GM21515 (cell line): ENCODE measurements around the gene UBXN6.

ENCODE experiments used
- ATAC-seq: cut with Tn5 transposase; IDR thresholded peaks from one replicate; pipeline ENCODE4 v1.9.1; 2021; ENCODE audit not compliant: unreplicated experiment

UBXN6 gene

DNA sequence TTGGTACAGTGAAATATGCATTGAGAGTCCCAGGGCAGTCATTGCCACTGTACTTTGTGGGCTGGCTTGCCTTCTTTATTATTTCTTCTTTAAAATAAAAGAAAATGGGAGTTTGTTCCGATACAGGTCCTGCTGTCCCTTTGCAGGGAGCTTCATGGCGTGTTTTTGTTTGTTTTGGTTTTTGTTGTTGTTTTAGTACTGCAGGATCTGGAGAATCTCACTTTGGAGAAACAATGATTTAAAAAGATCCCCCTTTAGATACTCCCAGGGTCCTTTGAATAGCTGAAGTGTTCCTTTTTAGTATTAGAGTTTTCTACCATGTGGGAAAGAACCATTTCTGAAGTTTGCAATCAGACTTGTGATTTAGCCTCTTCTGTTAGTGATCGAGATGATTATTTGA, 44.0 kb downstream of the UBXN6 start:
- no peak for ATAC-seq

DNA sequence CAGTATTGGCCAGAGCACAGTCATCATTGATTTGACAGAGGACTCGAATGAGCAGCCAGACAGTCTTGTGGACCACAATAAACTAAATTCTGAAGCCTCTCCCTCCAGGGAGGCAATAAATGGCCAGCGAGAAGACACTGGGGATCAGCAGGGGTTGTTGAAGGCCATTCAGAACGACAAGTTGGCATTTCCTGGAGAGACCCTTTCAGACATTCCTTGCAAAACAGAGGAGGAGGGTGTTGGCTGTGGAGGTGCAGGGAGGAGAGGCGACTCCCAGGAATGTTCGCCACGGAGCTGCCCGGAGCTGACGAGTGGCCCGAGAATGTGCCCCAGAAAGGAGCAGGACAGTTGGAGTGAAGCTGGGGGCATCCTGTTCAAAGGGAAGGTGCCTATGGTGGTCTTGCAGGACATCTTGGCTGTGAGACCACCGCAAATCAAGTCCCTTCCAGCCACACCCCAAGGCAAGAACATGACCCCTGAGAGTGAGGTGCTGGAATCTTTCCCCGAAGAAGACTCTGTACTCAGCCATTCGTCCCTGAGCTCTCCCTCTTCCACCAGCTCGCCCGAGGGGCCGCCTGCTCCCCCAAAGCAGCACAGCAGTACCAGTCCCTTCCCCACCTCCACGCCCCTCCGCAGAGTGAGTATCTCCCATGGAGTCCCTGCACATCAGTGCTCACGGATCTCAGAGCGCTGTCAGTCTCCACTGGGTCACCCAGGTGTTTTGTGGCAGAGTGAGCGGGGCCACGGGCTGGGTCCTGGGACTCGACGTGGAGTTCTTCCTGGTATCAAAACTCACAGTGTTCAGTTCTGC, 48.3 kb downstream of the UBXN6 start:
- ATAC-seq: no peak

DNA sequence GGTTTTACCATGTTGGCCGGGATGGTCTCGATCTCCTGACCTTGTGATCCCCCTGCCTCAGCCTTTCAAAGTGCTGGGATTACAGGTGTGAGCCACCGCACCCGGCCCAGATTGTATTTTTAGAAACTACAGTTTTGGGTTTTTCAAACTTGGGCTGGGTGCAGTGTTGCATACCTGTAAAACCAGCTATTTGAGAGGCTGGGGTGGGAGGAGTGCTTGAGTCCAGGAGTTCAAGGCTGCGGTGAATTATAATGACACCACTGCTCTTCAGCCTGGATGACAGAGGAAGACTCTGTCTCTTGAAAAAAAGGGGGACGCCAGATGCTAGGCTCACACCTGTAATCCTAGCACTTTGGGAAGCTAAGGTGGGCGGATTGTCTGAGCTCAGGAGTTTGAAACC, 51.0 kb downstream of the UBXN6 start:
- no peak for ATAC-seq

DNA sequence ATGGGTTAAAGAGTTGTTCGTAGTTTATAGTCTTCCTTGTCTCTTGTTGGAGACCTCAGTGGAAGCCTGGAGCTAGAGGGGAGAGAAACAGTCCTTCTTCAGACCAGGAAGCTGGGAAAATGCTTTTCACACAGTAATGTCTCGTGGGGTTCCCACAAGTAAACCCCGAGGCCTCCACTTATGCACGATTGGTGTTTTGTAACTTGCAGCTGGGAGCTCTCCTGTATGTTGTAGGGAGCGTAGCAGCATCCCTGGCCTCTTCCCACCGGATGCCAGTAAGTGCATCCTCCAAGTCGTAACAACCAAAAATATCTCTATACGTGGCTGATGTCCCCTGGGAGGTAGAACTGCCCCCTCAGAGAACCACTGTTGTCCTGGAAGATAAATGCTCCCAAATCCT, 51.6 kb downstream of the UBXN6 start:
- no peak for ATAC-seq

DNA sequence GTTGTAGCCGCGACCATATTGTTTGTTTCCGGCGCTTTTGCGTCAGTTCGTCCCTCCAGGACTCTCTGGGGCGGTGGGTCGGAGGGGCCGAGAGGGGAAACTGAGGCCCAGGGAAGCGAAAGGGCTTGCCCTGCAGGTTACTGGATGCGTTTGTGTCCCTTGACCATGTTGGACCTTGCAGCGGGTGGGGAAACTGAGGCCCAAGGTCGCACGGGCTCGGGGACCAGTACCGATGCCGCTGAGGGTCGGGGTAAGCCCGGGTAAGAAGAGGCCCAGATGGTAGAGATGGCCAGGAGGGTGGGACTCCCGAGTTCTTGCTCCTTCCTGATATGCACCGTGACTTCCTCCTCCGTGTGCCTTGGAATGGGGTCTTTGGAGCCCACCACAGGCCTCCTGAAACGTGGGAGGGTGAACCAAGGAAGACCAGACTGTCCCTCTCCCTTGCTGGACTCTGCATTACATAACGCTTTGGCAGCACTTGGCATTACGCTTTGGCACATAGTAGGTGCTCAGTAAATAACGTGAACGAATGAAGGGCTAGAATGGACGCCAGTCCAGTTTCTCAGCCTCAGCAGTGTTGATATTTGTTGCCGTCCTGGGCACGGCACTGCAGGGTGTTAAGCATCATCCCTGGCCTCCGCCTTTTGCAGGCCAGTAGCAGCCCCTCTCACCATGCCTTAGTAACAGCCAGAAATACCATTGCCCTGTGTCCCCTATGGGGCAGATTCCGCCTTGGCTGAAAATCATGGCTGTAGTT, 54.4 kb downstream of the UBXN6 start:
- no peak for ATAC-seq

DNA sequence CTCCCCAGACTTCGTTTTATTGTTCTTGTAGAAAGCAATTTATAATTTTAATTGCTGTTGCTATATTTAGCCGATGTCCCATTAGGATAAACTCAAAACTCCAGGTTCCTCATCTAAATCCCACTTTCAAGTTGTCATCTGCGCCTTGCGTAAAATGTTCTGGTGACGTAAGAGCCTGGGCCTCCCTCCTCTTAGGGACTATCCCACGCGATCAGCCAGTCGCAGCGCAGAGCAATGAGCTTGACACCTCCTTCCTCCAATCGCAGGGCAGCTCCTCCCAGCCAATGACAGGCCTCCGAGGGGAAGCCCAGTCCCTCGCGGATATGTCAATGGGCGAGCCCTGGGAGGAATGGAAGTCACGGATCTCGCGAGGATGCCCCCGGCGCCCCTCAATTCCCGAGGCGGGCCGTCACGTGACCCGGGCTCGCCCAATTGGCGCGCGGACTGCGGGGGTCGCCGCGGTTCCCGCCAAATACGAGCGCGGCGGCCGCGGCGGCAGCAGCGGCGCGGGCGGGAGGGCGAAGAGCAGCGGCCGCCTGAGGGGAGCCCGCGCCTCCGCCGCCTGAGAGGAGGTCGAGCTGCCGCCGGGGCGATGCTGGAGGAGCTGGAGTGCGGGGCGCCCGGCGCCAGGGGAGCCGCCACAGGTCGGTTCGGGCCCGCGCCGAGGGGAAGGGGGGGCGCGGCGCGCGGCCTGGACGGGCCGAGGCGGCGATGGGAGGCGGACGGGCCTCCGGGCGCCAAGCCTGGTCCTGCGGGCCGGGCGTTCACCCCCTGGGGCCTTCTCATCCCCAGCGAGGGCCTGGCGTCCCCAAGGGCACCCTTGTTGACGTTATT, 55.2 kb downstream of the UBXN6 start, which contains the start of gene CHAF1A:
Gene CHAF1A (plus strand): TSS at position 470 of the 834 bp plus-strand sequence. CDS start 123 bp downstream, at position 593.
- peak; percentile 82 for ATAC-seq

DNA sequence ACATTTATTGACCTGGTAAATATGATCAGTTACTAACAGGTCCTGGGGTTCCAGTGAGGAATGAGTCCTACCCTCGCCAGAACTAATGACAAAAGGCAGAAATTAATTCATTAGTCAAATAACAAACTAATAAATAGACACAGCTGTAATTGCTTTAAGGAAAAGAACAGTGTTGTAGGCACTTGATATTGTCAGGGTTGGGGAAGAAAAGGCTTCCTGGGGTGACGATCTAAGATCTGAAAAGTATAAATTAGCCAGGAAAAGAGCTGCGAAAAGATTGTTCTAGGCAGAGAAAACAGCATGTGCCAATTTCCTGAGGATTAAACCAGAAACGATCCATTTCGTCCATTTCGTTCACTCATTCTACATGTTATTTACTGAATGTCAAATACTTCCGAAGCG, 55.8 kb downstream of the UBXN6 start:
- ATAC-seq: no peak

DNA sequence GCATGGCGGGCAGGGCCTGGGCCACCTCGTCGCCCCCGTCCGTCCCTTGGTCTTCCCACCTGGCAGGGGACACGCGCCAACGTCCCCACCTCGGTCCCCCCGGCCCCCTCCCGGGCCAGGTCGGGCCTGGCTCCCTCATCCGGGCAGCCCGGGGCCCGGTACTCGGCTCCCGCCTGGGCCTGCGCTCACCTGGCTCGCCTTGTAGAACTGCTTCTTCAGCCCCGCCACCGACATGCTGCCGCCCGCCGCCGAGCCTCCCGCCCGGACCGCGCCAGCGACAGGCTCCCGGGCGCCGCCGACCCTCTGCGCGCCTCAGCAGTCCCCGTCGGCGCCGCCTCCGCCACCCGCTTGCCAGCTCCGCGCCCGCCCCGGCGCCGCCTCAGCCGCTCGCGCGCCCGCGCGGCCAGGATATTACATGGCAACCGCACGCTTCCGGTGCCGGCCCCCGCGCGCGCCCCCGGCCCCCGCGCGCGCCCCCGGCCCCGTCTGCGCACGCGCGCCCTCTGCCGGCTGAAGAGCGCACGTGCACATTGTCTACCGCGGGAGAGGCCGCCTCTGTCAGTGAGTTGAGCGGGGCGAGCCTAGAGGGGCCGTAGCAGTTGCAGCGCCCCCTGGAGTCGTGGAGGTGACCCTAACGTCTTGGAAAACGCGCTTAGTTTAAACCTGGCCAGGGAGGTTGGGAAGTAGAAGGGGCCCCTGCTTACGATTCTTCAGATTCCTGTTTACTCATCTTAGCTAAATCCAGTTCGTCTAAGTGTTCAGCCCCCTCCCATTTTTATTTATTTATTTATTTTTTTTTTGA, 57.3 kb downstream of the UBXN6 start, which contains the start of gene SH3GL1:
Gene SH3GL1 (minus strand): TSS at position 413 of the 802 bp plus-strand sequence. CDS start 179 bp downstream, at position 234.
- ATAC-seq: peak; percentile 52

DNA sequence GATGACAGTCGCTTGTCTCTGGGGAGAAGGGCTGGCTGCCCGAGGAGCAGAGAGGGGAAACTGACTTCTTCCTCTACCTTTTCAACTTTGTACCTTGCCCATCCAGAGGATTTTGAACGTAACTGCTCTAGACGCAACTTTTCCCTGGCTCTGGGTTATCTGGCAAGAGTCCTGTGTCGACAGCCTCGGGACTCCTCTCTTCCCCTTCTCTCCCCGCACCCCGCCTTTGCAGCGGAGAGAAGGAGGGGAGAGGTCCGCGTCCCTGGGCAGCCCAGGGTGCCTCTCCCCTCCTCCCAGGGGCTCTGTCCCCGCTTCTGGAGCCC, 57.8 kb downstream of the UBXN6 start:
- peak; percentile 5 for ATAC-seq

DNA sequence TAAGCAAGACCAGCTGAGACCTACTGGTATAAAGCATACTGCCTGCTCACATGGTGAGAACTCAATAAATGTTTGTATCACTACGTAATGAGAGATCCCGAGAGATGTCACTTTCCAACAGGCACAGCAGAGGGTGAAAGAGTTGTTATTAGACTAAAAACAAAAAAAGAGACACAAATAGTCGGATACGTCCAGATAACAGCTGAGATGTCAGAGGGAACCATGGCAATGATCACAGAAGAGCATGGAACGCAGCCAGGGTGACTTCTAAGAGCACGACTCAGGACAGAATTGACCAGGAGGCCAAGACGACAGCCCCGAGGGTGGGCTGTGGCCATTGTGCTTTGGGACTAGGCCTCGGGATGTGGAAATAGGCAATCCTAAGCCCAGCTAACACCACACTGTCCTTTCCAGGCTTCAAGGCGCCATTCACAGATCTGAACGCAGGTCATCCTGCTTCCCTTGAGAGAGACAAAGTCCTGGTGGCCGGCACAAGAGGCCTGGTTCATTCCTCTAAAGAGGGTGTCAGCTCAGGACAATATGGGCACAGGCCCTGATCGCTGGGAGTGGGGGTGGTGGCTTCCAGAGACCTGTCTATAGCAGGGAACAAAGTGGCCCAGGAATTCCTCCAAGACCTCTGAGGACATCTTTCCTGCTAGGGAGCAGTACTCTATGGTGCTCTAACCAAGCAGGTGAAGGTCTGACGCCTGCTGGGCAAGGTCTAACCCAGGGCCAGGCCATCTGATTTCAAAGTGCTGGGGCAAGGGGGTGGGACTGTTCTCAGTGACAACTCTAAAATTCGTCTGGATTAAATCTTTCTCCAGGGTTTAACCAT, 60.4 kb downstream of the UBXN6 start:
- no peak for ATAC-seq
